ENCODE data around the gene PEPD.

The PEPD gene

GRCh38 chr19:33384983-33385382, 136.6 kb downstream of the PEPD start:
- TF ChIP-seq EZH2phosphoT487 (IDR thresholded peaks at IDR 0.05; ENCODE audit: borderline replicate concordance) (no peak), CTCF (conservative IDR thresholded peaks at IDR 0.05; ENCODE audit: low read length) (no peak)

GRCh38 chr19:33383720-33384292, 137.8 kb downstream of the PEPD start:
- peaks cover 46% of the 10 kb centered on the region for H4K20me1 ChIP-seq (ENCODE audit: insufficient read depth, low read length, poor library complexity, severe bottlenecking)
- peaks cover 42% of the 10 kb centered on the region for H3K36me3 ChIP-seq (ENCODE audit: insufficient read depth, low read length)
- H3K27me3 ChIP-seq (ENCODE audit: insufficient read depth, low read length, poor library complexity, severe bottlenecking) = no peaks in the 10 kb centered on the region
- H3K4me3 ChIP-seq (ENCODE audit: low read length, poor library complexity, severe bottlenecking) = no peak overlapping the region
- H3K9ac ChIP-seq (ENCODE audit: low read depth, low read length, poor library complexity, severe bottlenecking) = no peak overlapping the region
- no peak overlapping the region for H3K4me2 ChIP-seq (ENCODE audit: low read depth, low read length, poor library complexity, severe bottlenecking)
- no peaks in the 10 kb centered on the region for H3F3A ChIP-seq (ENCODE audit: low read depth)
- peaks cover 25% of the 10 kb centered on the region for H3K4me1 ChIP-seq (ENCODE audit: insufficient read depth, low read length, poor library complexity, severe bottlenecking)
- H3K79me2 ChIP-seq (ENCODE audit: insufficient read depth, low read length) = peaks cover 83% of the 10 kb centered on the region
- no peak for TF ChIP-seq CTCF (conservative IDR thresholded peaks at IDR 0.05; ENCODE audit: low read length)
- TF ChIP-seq EZH2phosphoT487 (IDR thresholded peaks at IDR 0.05; ENCODE audit: borderline replicate concordance) = no peak
- no peaks in the 10 kb centered on the region for H3K9me2 ChIP-seq (replicated peaks; ENCODE audit: low read depth, low read length)
- no peaks in the 10 kb centered on the region for H3K9me3 ChIP-seq (ENCODE audit: insufficient read depth, low read depth, low read length)
- H2AFZ ChIP-seq (ENCODE audit: low read length) = no peak overlapping the region

More at GRCh38 chr19:33384983-33385382, 136.6 kb downstream of the PEPD start:
- H3K27me3 ChIP-seq (ENCODE audit: insufficient read depth, low read length, poor library complexity, severe bottlenecking) = no peaks in the 10 kb centered on the region
- no peaks in the 10 kb centered on the region for H3F3A ChIP-seq (ENCODE audit: low read depth)
- peaks cover 16% of the 10 kb centered on the region for H3K4me1 ChIP-seq (ENCODE audit: insufficient read depth, low read length, poor library complexity, severe bottlenecking)
- no peaks in the 10 kb centered on the region for H3K9me2 ChIP-seq (replicated peaks; ENCODE audit: low read depth, low read length)
- no peak overlapping the region for H2AFZ ChIP-seq (ENCODE audit: low read length)
- H3K4me2 ChIP-seq (ENCODE audit: low read depth, low read length, poor library complexity, severe bottlenecking) = no peak overlapping the region
- H3K9ac ChIP-seq (ENCODE audit: low read depth, low read length, poor library complexity, severe bottlenecking) = no peak overlapping the region
- H3K4me3 ChIP-seq (ENCODE audit: low read length, poor library complexity, severe bottlenecking) = no peak overlapping the region
- no peaks in the 10 kb centered on the region for H3K9me3 ChIP-seq (ENCODE audit: insufficient read depth, low read depth, low read length)
- H4K20me1 ChIP-seq (ENCODE audit: insufficient read depth, low read length, poor library complexity, severe bottlenecking) = peaks cover 34% of the 10 kb centered on the region
- H3K36me3 ChIP-seq (ENCODE audit: insufficient read depth, low read length) = peaks cover 31% of the 10 kb centered on the region
- peaks cover 71% of the 10 kb centered on the region for H3K79me2 ChIP-seq (ENCODE audit: insufficient read depth, low read length)

- TF ChIP-seq EZH2phosphoT487 (IDR thresholded peaks at IDR 0.05; ENCODE audit: borderline replicate concordance) (no peak), CTCF (conservative IDR thresholded peaks at IDR 0.05; ENCODE audit: low read length) (no peak)
- no peaks in the 10 kb centered on the region for H3K27me3 ChIP-seq (ENCODE audit: insufficient read depth, low read length, poor library complexity, severe bottlenecking)
- no peaks in the 10 kb centered on the region for H3F3A ChIP-seq (ENCODE audit: low read depth)
- no peak overlapping the region for H3K4me2 ChIP-seq (ENCODE audit: low read depth, low read length, poor library complexity, severe bottlenecking)
- no peak overlapping the region for H3K9ac ChIP-seq (ENCODE audit: low read depth, low read length, poor library complexity, severe bottlenecking)
- peaks cover 31% of the 10 kb centered on the region for H3K4me1 ChIP-seq (ENCODE audit: insufficient read depth, low read length, poor library complexity, severe bottlenecking)
- no peak overlapping the region for H2AFZ ChIP-seq (ENCODE audit: low read length)
- no peaks in the 10 kb centered on the region for H3K9me2 ChIP-seq (replicated peaks; ENCODE audit: low read depth, low read length)
- H3K9me3 ChIP-seq (ENCODE audit: insufficient read depth, low read depth, low read length) = no peaks in the 10 kb centered on the region
- H4K20me1 ChIP-seq (ENCODE audit: insufficient read depth, low read length, poor library complexity, severe bottlenecking) = peaks cover 54% of the 10 kb centered on the region
- peaks cover 44% of the 10 kb centered on the region for H3K36me3 ChIP-seq (ENCODE audit: insufficient read depth, low read length)
- no peak overlapping the region for H3K4me3 ChIP-seq (ENCODE audit: low read length, poor library complexity, severe bottlenecking)
- peaks cover 91% of the 10 kb centered on the region for H3K79me2 ChIP-seq (ENCODE audit: insufficient read depth, low read length)
Measured at GRCh38 chr19:33382982-33383381, 138.6 kb downstream of the PEPD start.
